Endothelial cell of umbilical vein (primary cell): ENCODE data around the gene NAA30. TPM values are rescaled to one million over a fixed set of nuclear protein-coding genes. Genes with fewer than 3 reads are reported as not detected.

ENCODE experiments used
- BruUV-seq: library from RNA; stranded (reverse); fragments of 400-500 nt; replicated peaks from 2 replicates; lab custom pipeline; 2021; lab: Mats Ljungman, UMichigan
- CTCF ChIA-PET: fragments of 300-600, 350-600 bp; sonication (Branson Sonifier 250); formaldehyde crosslinking; loops from one replicate; lab custom pipeline; 2021; ENCODE audit warnings: antibody characterized with exemption, inconsistent platforms; lab: Charles Lee
- POLR2A ChIA-PET: fragments of 300-600, 350-600 bp; sonication (Branson Sonifier 250); formaldehyde crosslinking; loops from one replicate; lab custom pipeline; 2021; ENCODE audit warnings: antibody characterized with exemption, inconsistent platforms; lab: Charles Lee
- DNase-seq: peaks from one replicate; pipeline ENCODE4 v3.0.0-alpha.2; 2011; ENCODE audit warnings: low read depth, low spot score
- FAIRE-seq: peaks from 2 replicates; lab custom pipeline; 2011; peaks lifted over from hg19 to GRCh38; lab: Jason Lieb, UNC
- H2AFZ ChIP-seq: 2 replicates; pipeline ENCODE4 v1.6.0; 2012; ENCODE audit warnings: low read depth, low read length, control low read depth, inconsistent platforms
- H3K27ac ChIP-seq: 2 replicates; pipeline ENCODE4 v1.5.1; 2011; ENCODE audit warnings: low read depth, mild to moderate bottlenecking, control low read depth, low read length, moderate library complexity; ENCODE audit not compliant: insufficient read depth
- H3K27me3 ChIP-seq, 2 experiments: 2 replicates each; pipeline versions ENCODE4 v1.6.0 to v1.6.1; 2011; ENCODE audit warnings: low read length in 2 of 2, mixed read lengths in 1 of 2; ENCODE audit not compliant: control insufficient read depth in 2 of 2, insufficient read depth in 2 of 2
- H3K36me3 ChIP-seq, 2 experiments: 2 replicates in 1 of 2; 3 replicates in 1 of 2; pipeline ENCODE4 v1.5.1; 2011; ENCODE audit warnings: low read length in 2 of 2, mild to moderate bottlenecking in 1 of 2, moderate library complexity in 1 of 2; ENCODE audit not compliant: control insufficient read depth in 2 of 2, insufficient read depth in 2 of 2; ENCODE audit errors: extremely low read depth in 1 of 2
- H3K4me1 ChIP-seq: 3 replicates; pipeline ENCODE4 v1.5.1; 2011; ENCODE audit warnings: mild to moderate bottlenecking, low read length; ENCODE audit not compliant: control insufficient read depth, insufficient read depth; ENCODE audit errors: extremely low read depth
- H3K4me2 ChIP-seq: 2 replicates; pipeline ENCODE4 v1.6.1; 2011; ENCODE audit warnings: low read length, control low read depth, mixed read lengths; ENCODE audit not compliant: insufficient read depth
- H3K4me3 ChIP-seq, 3 experiments: fragments of 200-600 bp in 1 of 3; sonication (generic), shearing (Covaris generic) in 1 of 3; replicated peaks in 1 of 3; 2 replicates each; pipeline ENCODE4 v1.5.1; 2011 to 2016; ENCODE audit warnings: control low read depth in 3 of 3, low read length in 3 of 3, mild to moderate bottlenecking in 2 of 3, inconsistent platforms in 1 of 3, low read depth in 1 of 3, moderate library complexity in 1 of 3; ENCODE audit not compliant: insufficient read depth in 1 of 3
- H3K79me2 ChIP-seq: 2 replicates; pipeline ENCODE4 v1.6.0; 2012; ENCODE audit warnings: low read length, inconsistent platforms; ENCODE audit not compliant: control insufficient read depth, insufficient read depth
- H3K9ac ChIP-seq: replicated peaks from 2 replicates; pipeline ENCODE3; 2011; ENCODE audit warnings: low read length, control low read depth; ENCODE audit not compliant: insufficient read depth; ENCODE audit errors: extremely low read depth
- H3K9me1 ChIP-seq: replicated peaks from 3 replicates; pipeline ENCODE4 v1.6.0; 2011; ENCODE audit warnings: mild to moderate bottlenecking, low read length; ENCODE audit not compliant: control insufficient read depth, insufficient read depth; ENCODE audit errors: extremely low read depth
- H3K9me3 ChIP-seq: replicated peaks from 2 replicates; pipeline ENCODE4 v1.5.1; 2012; ENCODE audit warnings: low read length, inconsistent platforms; ENCODE audit not compliant: control insufficient read depth, insufficient read depth
- H4K20me1 ChIP-seq: replicated peaks from 2 replicates; pipeline ENCODE3; 2011; ENCODE audit warnings: mild to moderate bottlenecking, low read length; ENCODE audit not compliant: control insufficient read depth, insufficient read depth; ENCODE audit errors: extremely low read depth
- EZH2 ChIP-seq: IDR thresholded peaks from 2 replicates; pipeline ENCODE4 v1.6.1; 2012; ENCODE audit warnings: borderline replicate concordance, low read depth, mild to moderate bottlenecking, moderate library complexity, low read length, inconsistent platforms; ENCODE audit not compliant: severe bottlenecking
- FOS ChIP-seq: IDR thresholded peaks from 2 replicates; pipeline ENCODE4 v1.6.1; 2011; ENCODE audit warnings: mild to moderate bottlenecking, low read length, moderate library complexity, borderline replicate concordance; ENCODE audit not compliant: insufficient read depth
- GATA2 ChIP-seq: IDR thresholded peaks from 2 replicates; pipeline ENCODE4 v1.7.0; 2011; ENCODE audit warnings: low read depth, mild to moderate bottlenecking, moderate library complexity, mixed read lengths, low read length; ENCODE audit not compliant: insufficient read length, insufficient read depth
- JUN ChIP-seq: IDR thresholded peaks from 2 replicates; pipeline ENCODE4 v1.6.1; 2011; ENCODE audit warnings: borderline replicate concordance, low read depth; ENCODE audit not compliant: insufficient read length, insufficient read depth
- MYC ChIP-seq: IDR thresholded peaks from one replicate; pipeline ENCODE4 v1.6.1; 2011; ENCODE audit warnings: mild to moderate bottlenecking, low read depth, low read length
- POLR2A ChIP-seq: IDR thresholded peaks from 2 replicates; pipeline ENCODE4 v1.6.1; 2012; ENCODE audit warnings: low read depth, mild to moderate bottlenecking, control low read depth, low read length
- POLR2AphosphoS5 ChIP-seq: IDR thresholded peaks from 2 replicates; pipeline ENCODE4 v1.6.1; 2012; ENCODE audit warnings: low read depth, mild to moderate bottlenecking, control low read depth, low read length, moderate library complexity; ENCODE audit not compliant: insufficient read depth
- dilution Hi-C: fragments of 300-500 bp; cut with MboI; formaldehyde crosslinking; loops from one replicate; pipeline ENCODE4 v1.15.0; 2019; ENCODE audit warnings: low sequenced_read_pairs; ENCODE audit not compliant: extremely low pct_ligation_motif_present
- intact Hi-C: fragments of 100-400 bp; cut with micrococcal nuclease; formaldehyde crosslinking; loops from one replicate; pipeline ENCODE4 v1.10.0; 2022
- polyA plus RNA-seq, 4 experiments: library from polyadenylated mRNA; depleted of rRNA in 3 of 4; stranded (reverse) in 3 of 4; unstranded in 1 of 4; fragments of >200 nt; gene quantifications; 2 replicates each; pipeline versions ENCODE4 v1.2.1 to v1.2.3, GENCODE V29; 2011 to 2012; ENCODE audit warnings: missing spikeins in 1 of 4
- total RNA-seq: library from RNA; stranded (reverse); gene quantifications from 2 replicates; pipeline ENCODE4 v1.2.3, GENCODE V29; 2021
- TF ChIP-seq, protein P1 (sequence below): IDR thresholded peaks from 2 replicates; pipeline ENCODE4 v1.6.1; 2011; ENCODE audit not compliant: insufficient read depth, insufficient read length
- TF ChIP-seq, protein P2 (sequence below), 2 donors: IDR thresholded peaks; 1 replicate in 1 of 2; 2 replicates in 1 of 2; pipeline ENCODE4 v1.5.1; 2011; ENCODE audit warnings: low read length in 2 of 2, mild to moderate bottlenecking in 2 of 2, moderate library complexity in 2 of 2, control low read depth in 1 of 2, inconsistent platforms in 1 of 2, low read depth in 1 of 2; ENCODE audit not compliant: insufficient read depth in 1 of 2; ENCODE audit errors: extremely low read depth in 1 of 2

Gene NAA30
- total and polyA plus RNA-seq, 2 donors (not counting 3 experiments of a cell fraction or from before 2014, with no cell fraction given) = 5.4 to 21.8 TPM

GRCh38 chr14:57346741-57347140 lies 43.6 kb upstream of the NAA30 start:
- no peak overlapping the region for H3K27ac ChIP-seq
- dilution Hi-C loops = no loop called here
- no peaks in the 10 kb centered on the region for H3K36me3 ChIP-seq
- POLR2A ChIA-PET = no interaction called here
- CTCF ChIA-PET = interaction anchor here (1.0 kb wide), 1 partner anchor 32 kb away, joined by 3 read pairs; no protein-coding TSS in a partner anchor
- no peaks in the 10 kb centered on the region for H4K20me1 ChIP-seq
- H3K9me1 ChIP-seq = no peaks in the 10 kb centered on the region
- no peak for TF ChIP-seq MYC
- TF ChIP-seq POLR2AphosphoS5 = no peak
- TF ChIP-seq, protein P1, sequence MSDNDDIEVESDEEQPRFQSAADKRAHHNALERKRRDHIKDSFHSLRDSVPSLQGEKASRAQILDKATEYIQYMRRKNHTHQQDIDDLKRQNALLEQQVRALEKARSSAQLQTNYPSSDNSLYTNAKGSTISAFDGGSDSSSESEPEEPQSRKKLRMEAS = no peak
- no peak for TF ChIP-seq GATA2
- TF ChIP-seq JUN = no peak
- no peak for TF ChIP-seq POLR2A
- TF ChIP-seq, protein P2, sequence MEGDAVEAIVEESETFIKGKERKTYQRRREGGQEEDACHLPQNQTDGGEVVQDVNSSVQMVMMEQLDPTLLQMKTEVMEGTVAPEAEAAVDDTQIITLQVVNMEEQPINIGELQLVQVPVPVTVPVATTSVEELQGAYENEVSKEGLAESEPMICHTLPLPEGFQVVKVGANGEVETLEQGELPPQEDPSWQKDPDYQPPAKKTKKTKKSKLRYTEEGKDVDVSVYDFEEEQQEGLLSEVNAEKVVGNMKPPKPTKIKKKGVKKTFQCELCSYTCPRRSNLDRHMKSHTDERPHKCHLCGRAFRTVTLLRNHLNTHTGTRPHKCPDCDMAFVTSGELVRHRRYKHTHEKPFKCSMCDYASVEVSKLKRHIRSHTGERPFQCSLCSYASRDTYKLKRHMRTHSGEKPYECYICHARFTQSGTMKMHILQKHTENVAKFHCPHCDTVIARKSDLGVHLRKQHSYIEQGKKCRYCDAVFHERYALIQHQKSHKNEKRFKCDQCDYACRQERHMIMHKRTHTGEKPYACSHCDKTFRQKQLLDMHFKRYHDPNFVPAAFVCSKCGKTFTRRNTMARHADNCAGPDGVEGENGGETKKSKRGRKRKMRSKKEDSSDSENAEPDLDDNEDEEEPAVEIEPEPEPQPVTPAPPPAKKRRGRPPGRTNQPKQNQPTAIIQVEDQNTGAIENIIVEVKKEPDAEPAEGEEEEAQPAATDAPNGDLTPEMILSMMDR (IDR thresholded peaks at IDR 0.05; ENCODE audit: extremely low read depth in 1 of 2, insufficient read depth in 1 of 2, low read depth in 1 of 2, low read length in 2 of 2) = no peak
- no peak for TF ChIP-seq EZH2
- TF ChIP-seq FOS = no peak
- no peak overlapping the region for H3K9ac ChIP-seq
- no peak overlapping the region for H3K4me3 ChIP-seq
- no peak overlapping the region for H2AFZ ChIP-seq
- DNase-seq = no peak
- no peak overlapping the region for H3K4me2 ChIP-seq
- H3K4me1 ChIP-seq = peaks cover 3% of the 10 kb centered on the region
- no peaks in the 10 kb centered on the region for H3K79me2 ChIP-seq
- no peak for FAIRE-seq
- intact Hi-C loops = no loop called here
- H3K9me3 ChIP-seq = no peaks in the 10 kb centered on the region
- H3K27me3 ChIP-seq = no peaks in the 10 kb centered on the region
- BruUV-seq = no TSS peak
